ENCODE data around the gene ITGA3. TPM values are rescaled to one million over a fixed set of nuclear protein-coding genes. Genes with fewer than 3 reads are reported as not detected.

ITGA3 gene
- total RNA-seq, 4 donors from 2014 or later, result 145 to 246 (median 172) TPM

DNA sequence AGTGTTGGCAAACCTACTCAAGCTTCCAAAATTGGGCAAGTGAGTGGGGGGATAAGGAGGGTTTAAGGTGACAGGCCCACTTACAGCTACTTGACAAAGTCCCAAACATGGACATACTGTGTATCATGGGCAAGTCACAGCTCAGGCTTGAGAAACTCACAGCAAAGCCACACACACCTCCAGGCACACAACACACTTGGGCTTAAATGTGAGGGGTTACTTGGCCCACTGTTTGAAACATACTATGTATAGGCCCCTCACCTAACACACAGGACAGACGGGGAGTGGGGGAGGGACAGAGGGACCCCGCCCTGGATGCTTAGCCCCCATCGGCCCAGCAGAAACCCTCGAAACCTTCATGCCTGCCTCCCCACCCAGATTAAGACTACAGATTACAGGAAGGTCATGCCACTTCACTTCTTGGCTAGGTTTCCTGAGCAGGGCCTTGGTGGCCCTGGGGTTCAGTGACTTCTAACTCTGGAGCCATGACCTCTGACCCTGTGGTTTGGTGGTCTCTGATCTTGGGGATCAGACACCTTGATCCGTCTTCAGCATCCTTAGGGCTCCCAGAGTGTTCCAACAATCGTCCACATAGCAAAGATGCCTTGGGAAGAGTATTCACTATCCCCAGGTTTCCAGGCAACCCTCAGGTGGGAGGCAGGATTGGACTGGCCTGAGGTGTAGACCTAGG, 76.3 kb downstream of the ITGA3 start:
- Histone ChIP-seq H3K27me3 (peaks cover 5% of the 10 kb centered on the region), H3K4me1 (peaks cover 12 to 24% of the 10 kb centered on the region in 2 donors), H3K27ac (no peak overlapping the region), H3K36me3 (peaks cover 13 to 21% of the 10 kb centered on the region in 2 donors), H3K4me3 (replicated peaks in 1 of 3) (no peak overlapping the region), H3K9me3 (no peaks in the 10 kb centered on the region)
- WGBS, 2 donors, result 82 to 86% methylated on average over 5 to 6 of the region's 6 CpGs
- no peak for DNase-seq
- TF ChIP-seq, protein P1, sequence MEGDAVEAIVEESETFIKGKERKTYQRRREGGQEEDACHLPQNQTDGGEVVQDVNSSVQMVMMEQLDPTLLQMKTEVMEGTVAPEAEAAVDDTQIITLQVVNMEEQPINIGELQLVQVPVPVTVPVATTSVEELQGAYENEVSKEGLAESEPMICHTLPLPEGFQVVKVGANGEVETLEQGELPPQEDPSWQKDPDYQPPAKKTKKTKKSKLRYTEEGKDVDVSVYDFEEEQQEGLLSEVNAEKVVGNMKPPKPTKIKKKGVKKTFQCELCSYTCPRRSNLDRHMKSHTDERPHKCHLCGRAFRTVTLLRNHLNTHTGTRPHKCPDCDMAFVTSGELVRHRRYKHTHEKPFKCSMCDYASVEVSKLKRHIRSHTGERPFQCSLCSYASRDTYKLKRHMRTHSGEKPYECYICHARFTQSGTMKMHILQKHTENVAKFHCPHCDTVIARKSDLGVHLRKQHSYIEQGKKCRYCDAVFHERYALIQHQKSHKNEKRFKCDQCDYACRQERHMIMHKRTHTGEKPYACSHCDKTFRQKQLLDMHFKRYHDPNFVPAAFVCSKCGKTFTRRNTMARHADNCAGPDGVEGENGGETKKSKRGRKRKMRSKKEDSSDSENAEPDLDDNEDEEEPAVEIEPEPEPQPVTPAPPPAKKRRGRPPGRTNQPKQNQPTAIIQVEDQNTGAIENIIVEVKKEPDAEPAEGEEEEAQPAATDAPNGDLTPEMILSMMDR (IDR thresholded peaks at IDR 0.05), result no peak
- TF ChIP-seq POLR2A (IDR thresholded peaks at IDR 0.05), result no peak
- intact Hi-C loops (cut with DNase I), result no loop called here

DNA sequence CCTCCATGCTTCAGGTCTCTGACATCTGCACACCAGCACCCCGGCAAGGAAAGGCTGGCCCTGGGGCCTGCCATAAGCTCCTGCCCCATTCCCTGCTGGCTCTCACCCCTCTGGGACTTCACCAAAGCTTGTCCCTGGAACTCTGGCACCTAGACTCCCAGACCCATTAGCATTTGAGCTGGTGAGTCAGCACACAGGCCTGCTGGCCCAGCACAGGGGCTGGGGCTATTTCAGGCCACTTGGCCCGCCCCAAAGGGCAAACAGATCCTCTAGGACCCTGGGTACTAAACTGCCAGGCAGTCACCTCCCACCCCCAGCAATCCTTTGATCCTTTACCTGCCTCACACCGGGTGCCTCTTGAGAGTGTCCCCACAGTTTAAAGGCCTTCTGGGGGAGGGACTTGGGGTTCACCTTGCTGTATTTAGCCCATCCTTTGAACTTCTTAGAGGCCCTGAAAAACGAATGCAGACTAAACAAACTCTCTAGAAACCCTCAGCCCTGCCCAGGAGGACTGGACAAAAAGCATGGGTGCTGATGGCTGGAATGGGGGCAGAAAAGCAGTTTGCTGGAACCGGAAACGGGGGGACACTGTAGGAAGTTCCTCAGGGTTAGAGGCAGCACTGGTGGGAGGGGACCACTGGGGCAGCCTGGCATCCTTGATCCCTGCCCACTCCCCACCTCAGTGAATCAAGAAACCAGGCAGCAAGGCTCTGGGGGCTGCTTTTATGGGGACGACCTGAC, 77.3 kb downstream of the ITGA3 start:
- no peak overlapping the region for H3K27ac ChIP-seq
- H3K9me3 ChIP-seq, result no peaks in the 10 kb centered on the region
- WGBS, 2 donors, result 56 to 70% methylated on average over 6 to 7 of the region's 7 CpGs
- peaks cover 12 to 24% of the 10 kb centered on the region in 2 donors for H3K4me1 ChIP-seq
- TF ChIP-seq, protein P1 (IDR thresholded peaks at IDR 0.05), result no peak
- no peak for TF ChIP-seq POLR2A (IDR thresholded peaks at IDR 0.05)
- no peak overlapping the region for H3K4me3 ChIP-seq (replicated peaks in 1 of 3)
- peaks cover 5% of the 10 kb centered on the region for H3K27me3 ChIP-seq
- no peak for DNase-seq
- peaks cover 19 to 27% of the 10 kb centered on the region in 2 donors for H3K36me3 ChIP-seq
- intact Hi-C loops (cut with DNase I), result no loop called here

DNA sequence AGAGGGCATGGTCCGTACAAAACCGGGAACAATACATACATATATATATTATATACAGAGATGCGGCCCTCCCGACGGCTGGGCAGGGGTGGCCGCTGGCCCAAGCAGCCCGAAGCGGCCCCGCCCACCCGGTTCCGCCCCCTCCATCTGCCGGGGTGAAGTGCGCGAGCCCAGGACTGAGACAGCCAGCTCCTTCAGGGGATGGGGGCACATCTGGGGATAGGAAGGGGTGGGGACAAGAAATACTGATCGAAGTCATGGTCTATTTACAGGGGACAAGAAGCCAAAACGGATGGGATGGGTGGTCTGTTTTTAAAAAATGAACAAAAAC, 77.8 kb downstream of the ITGA3 start:
- Histone ChIP-seq H3K9me3 (no peaks in the 10 kb centered on the region), H3K4me1 (peaks cover 12 to 24% of the 10 kb centered on the region in 2 donors), H3K4me3 (replicated peaks in 1 of 3) (no peak overlapping the region), H3K36me3 (peaks cover 24 to 32% of the 10 kb centered on the region in 2 donors), H3K27me3 (peaks cover 5% of the 10 kb centered on the region), H3K27ac (no peak overlapping the region)
- WGBS, 2 donors, result 47 to 58% methylated on average over 16 of the region's 16 CpGs
- DNase-seq, result no peak
- intact Hi-C loops (cut with DNase I), result no loop called here
- TF ChIP-seq, protein P1 (IDR thresholded peaks at IDR 0.05), result no peak
- no peak for TF ChIP-seq POLR2A (IDR thresholded peaks at IDR 0.05)

DNA sequence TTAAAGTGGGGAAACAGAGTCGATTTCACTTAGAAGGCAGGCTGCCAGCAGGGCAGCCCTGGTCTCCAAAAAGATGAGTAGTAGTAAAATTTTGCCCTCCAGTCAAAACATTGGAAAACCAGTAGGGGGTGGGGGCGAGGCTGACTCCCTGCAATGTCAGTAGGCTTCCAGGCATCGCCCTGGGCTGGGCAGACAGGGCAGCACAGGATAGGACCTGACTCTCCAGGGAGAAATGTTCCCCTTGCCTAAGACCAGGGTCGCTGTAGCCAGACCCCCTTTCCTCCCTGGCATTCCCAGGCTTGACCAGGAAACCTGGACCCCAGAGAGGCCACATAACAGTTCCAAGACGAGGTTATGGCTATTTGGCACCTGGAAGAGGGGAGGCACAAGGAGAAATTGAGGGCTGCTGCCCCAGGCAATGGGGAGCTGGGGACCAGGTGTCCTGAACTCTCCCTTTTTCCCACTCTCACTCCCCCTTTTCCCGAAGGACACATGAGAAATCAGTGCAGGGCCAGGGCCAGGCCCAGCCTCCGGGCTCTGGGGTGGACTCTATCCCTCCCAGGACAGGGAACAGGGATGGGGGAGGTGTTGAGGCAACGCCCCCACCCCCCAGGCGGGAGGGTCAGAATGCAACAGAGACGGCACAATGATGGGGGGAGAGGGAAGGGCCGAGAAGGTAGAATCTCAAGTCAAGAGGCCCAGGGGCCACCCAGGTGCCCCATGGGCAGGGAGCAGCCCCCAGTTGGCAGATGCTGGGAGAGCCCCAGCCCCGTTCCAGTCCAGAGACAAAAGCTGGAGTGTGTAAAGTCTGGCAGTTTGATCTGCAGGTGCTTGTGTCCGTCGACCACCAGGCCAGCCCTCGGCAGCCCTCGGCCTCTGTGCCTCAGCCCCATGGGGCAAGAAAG, 78.5 kb downstream of the ITGA3 start:
- TF ChIP-seq, protein P1 (IDR thresholded peaks at IDR 0.05), result no peak
- TF ChIP-seq POLR2A (IDR thresholded peaks at IDR 0.05), result no peak
- H3K4me3 ChIP-seq (replicated peaks in 1 of 3), result no peak overlapping the region
- DNase-seq, result no peak

More for the DNA sequence above, 78.5 kb downstream of the ITGA3 start:
- no peaks in the 10 kb centered on the region for H3K9me3 ChIP-seq
- H3K27ac ChIP-seq, result no peak overlapping the region
- H3K4me1 ChIP-seq, result peaks cover 6 to 20% of the 10 kb centered on the region in 2 donors
- no peaks in the 10 kb centered on the region for H3K27me3 ChIP-seq
- intact Hi-C loops (cut with DNase I), result no loop called here
- peaks cover 32 to 39% of the 10 kb centered on the region in 2 donors for H3K36me3 ChIP-seq
- 79 to 83% methylated on average over 11 to 15 of the region's 16 CpGs for WGBS, 2 donors

All from thyroid gland (tissue), 4 donors.